ENCODE measurements around the gene RAD54L.
"Not testable (repeated sequence)": the region's sequence is repeated elsewhere in the genome, so short reads cannot be mapped to it uniquely, and the experiment has no call there.

DNA sequence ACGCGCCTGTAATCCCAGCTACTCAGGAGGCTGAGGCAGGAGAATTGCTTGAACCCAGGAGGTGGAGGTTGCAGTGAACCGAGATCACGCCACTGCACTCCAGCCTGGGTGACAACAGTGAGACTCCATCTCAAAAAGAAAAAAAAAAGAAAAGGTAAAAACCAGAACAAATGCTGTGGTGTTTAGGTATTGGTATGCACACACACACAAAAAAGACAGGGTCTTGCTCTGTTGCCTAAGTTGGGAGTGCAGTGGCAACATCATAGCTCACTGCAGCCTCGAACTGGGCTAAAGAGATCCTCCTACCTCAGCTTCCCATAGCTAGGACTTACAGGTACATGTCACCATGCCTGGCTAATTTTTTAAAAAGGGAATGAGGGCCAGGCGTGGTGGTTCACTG lies 71.7 kb downstream of the RAD54L start:
- TF ChIP-seq, protein P1, sequence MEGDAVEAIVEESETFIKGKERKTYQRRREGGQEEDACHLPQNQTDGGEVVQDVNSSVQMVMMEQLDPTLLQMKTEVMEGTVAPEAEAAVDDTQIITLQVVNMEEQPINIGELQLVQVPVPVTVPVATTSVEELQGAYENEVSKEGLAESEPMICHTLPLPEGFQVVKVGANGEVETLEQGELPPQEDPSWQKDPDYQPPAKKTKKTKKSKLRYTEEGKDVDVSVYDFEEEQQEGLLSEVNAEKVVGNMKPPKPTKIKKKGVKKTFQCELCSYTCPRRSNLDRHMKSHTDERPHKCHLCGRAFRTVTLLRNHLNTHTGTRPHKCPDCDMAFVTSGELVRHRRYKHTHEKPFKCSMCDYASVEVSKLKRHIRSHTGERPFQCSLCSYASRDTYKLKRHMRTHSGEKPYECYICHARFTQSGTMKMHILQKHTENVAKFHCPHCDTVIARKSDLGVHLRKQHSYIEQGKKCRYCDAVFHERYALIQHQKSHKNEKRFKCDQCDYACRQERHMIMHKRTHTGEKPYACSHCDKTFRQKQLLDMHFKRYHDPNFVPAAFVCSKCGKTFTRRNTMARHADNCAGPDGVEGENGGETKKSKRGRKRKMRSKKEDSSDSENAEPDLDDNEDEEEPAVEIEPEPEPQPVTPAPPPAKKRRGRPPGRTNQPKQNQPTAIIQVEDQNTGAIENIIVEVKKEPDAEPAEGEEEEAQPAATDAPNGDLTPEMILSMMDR (conservative IDR thresholded peaks at IDR 0.05; ENCODE audit: low read depth, low read length) = not testable (repeated sequence)
- not testable (repeated sequence) for TF ChIP-seq POLR2A, BHLHE40, FOS, SMC3, CEBPB (IDR thresholded peaks at IDR 0.05; ENCODE audit: low read depth, low read length)
